ENCODE data around the gene RPL29. TPM values are rescaled to one million over a fixed set of nuclear protein-coding genes. Genes with fewer than 3 reads are reported as not detected.

The RPL29 gene
- total and polyA plus RNA-seq, 7 experiments from 2014 or later: 1,152 to 2,133 (median 1,556) TPM

- Histone ChIP-seq H3K4me3 (ENCODE audit: low read length) (no peak overlapping the region), H3K36me3 (ENCODE audit: control insufficient read depth in 2 of 3, insufficient read depth in 3 of 3, low read length in 3 of 3) (no peaks in the 10 kb centered on the region), H3K4me1 (ENCODE audit: control insufficient read depth in 2 of 2, insufficient read depth in 2 of 2, low read length in 2 of 2) (no peaks in the 10 kb centered on the region), H3K27me3 (ENCODE audit: control insufficient read depth in 2 of 2, insufficient read depth in 2 of 2, low read length in 2 of 2) (no peaks in the 10 kb centered on the region), H3K9me3 (ENCODE audit: control insufficient read depth in 2 of 3, low read length in 3 of 3) (no peaks in the 10 kb centered on the region), H3K27ac (ENCODE audit: low read depth, low read length) (no peak overlapping the region)
- H3K36me3 Mint-ChIP-seq: no peaks in the 10 kb centered on the region
- ChIA-PET CTCF (interaction anchor here (1.2 kb wide), 1 partner anchor 26 kb away, joined by 6 read pairs; the partner anchor contains the start of gene DUSP7), POLR2A (interaction anchor here (0.6 kb wide), 1 partner anchor 35 kb away, joined by 3 read pairs; no protein-coding TSS in a partner anchor)
- H3K27me3 Mint-ChIP-seq: peaks cover 0 to 5% (median 0%) of the 10 kb centered on the region in 5 donors
- DNase-seq: no peak
- peak overlapping the region in 1 of 9 donors; percentile 24 for H3K27ac Mint-ChIP-seq
- no peak overlapping the region for H3K4me3 Mint-ChIP-seq
- H3K9me3 Mint-ChIP-seq: peaks cover 0 to 1% (median 0%) of the 10 kb centered on the region in 11 donors
- ATAC-seq: no peak
- peaks cover 0 to 5% (median 0%) of the 10 kb centered on the region in 7 donors for H3K4me1 Mint-ChIP-seq
- intact Hi-C loops (cut with micrococcal nuclease): no loop called here
Measured at GRCh38 chr3:52030714-52031310, 35.1 kb upstream of the RPL29 start.

- H3K4me1 ChIP-seq (ENCODE audit: control insufficient read depth in 2 of 2, insufficient read depth in 2 of 2, low read length in 2 of 2): no peaks in the 10 kb centered on the region
- ATAC-seq (no peak), DNase-seq (no peak)
- H3K27me3 ChIP-seq (ENCODE audit: control insufficient read depth in 2 of 2, insufficient read depth in 2 of 2, low read length in 2 of 2): no peaks in the 10 kb centered on the region
- H3K27ac Mint-ChIP-seq: peak overlapping the region in 1 of 9 donors; percentile 25
- ChIA-PET CTCF (interaction anchor here (0.9 kb wide), 1 partner anchor 12 kb away, joined by 3 read pairs; no protein-coding TSS in a partner anchor), POLR2A (no interaction called here)
- H3K4me3 Mint-ChIP-seq: no peak overlapping the region
- peaks cover 0 to 1% (median 0%) of the 10 kb centered on the region in 11 donors for H3K9me3 Mint-ChIP-seq
- H3K9me3 ChIP-seq (ENCODE audit: control insufficient read depth in 2 of 3, low read length in 3 of 3): no peaks in the 10 kb centered on the region
- H3K27ac ChIP-seq (ENCODE audit: low read depth, low read length): no peak overlapping the region
- no peaks in the 10 kb centered on the region for H3K36me3 ChIP-seq (ENCODE audit: control insufficient read depth in 2 of 3, insufficient read depth in 3 of 3, low read length in 3 of 3)
- H3K27me3 Mint-ChIP-seq: peaks cover 0 to 5% (median 0%) of the 10 kb centered on the region in 5 donors
- H3K4me1 Mint-ChIP-seq: peaks cover 0 to 5% (median 0%) of the 10 kb centered on the region in 7 donors
- no peak overlapping the region for H3K4me3 ChIP-seq (ENCODE audit: low read length)
- no peaks in the 10 kb centered on the region for H3K36me3 Mint-ChIP-seq
- intact Hi-C loops (cut with micrococcal nuclease): no loop called here
Measured at GRCh38 chr3:52029535-52029934, 33.8 kb upstream of the RPL29 start.

- Mint-ChIP-seq H3K4me3 (no peak overlapping the region), H3K4me1 (peaks cover 0 to 2% (median 0%) of the 10 kb centered on the region in 7 donors), H3K27ac (no peak overlapping the region), H3K9me3 (peaks cover 0 to 1% (median 0%) of the 10 kb centered on the region in 11 donors), H3K36me3 (no peaks in the 10 kb centered on the region), H3K27me3 (peaks cover 0 to 5% (median 0%) of the 10 kb centered on the region in 5 donors)
- Histone ChIP-seq H3K4me3 (ENCODE audit: low read length) (no peak overlapping the region), H3K36me3 (ENCODE audit: control insufficient read depth in 2 of 3, insufficient read depth in 3 of 3, low read length in 3 of 3) (no peaks in the 10 kb centered on the region), H3K27me3 (ENCODE audit: control insufficient read depth in 2 of 2, insufficient read depth in 2 of 2, low read length in 2 of 2) (no peaks in the 10 kb centered on the region), H3K4me1 (ENCODE audit: control insufficient read depth in 2 of 2, insufficient read depth in 2 of 2, low read length in 2 of 2) (no peaks in the 10 kb centered on the region), H3K9me3 (ENCODE audit: control insufficient read depth in 2 of 3, low read length in 3 of 3) (no peaks in the 10 kb centered on the region), H3K27ac (ENCODE audit: low read depth, low read length) (no peak overlapping the region)
- DNase-seq (no peak), ATAC-seq (no peak)
- ChIA-PET POLR2A (no interaction called here), CTCF (interaction anchor here (0.9 kb wide), 1 partner anchor 11 kb away, joined by 3 read pairs; no protein-coding TSS in a partner anchor)
- intact Hi-C loops (cut with micrococcal nuclease): no loop called here
Measured at GRCh38 chr3:52029053-52029452, 33.4 kb upstream of the RPL29 start.

GRCh38 chr3:52028572-52028971 is 32.9 kb upstream of the RPL29 start:
- ChIA-PET CTCF (no interaction called here), POLR2A (no interaction called here)
- Histone ChIP-seq H3K27me3 (ENCODE audit: control insufficient read depth in 2 of 2, insufficient read depth in 2 of 2, low read length in 2 of 2) (no peaks in the 10 kb centered on the region), H3K4me1 (ENCODE audit: control insufficient read depth in 2 of 2, insufficient read depth in 2 of 2, low read length in 2 of 2) (no peaks in the 10 kb centered on the region), H3K9me3 (ENCODE audit: control insufficient read depth in 2 of 3, low read length in 3 of 3) (no peaks in the 10 kb centered on the region), H3K36me3 (ENCODE audit: control insufficient read depth in 2 of 3, insufficient read depth in 3 of 3, low read length in 3 of 3) (no peaks in the 10 kb centered on the region), H3K27ac (ENCODE audit: low read depth, low read length) (no peak overlapping the region), H3K4me3 (ENCODE audit: low read length) (no peak overlapping the region)
- DNase-seq (no peak), ATAC-seq (no peak)
- Mint-ChIP-seq H3K36me3 (no peaks in the 10 kb centered on the region), H3K4me3 (no peak overlapping the region), H3K27me3 (peaks cover 0 to 5% (median 0%) of the 10 kb centered on the region in 5 donors), H3K9me3 (peaks cover 0 to 1% (median 0%) of the 10 kb centered on the region in 11 donors), H3K27ac (no peak overlapping the region), H3K4me1 (no peaks in the 10 kb centered on the region)
- intact Hi-C loops (cut with micrococcal nuclease): no loop called here

- intact Hi-C loops (cut with micrococcal nuclease): no loop called here
- Mint-ChIP-seq H3K9me3 (peaks cover 0 to 1% (median 0%) of the 10 kb centered on the region in 11 donors), H3K4me3 (no peak overlapping the region), H3K36me3 (no peaks in the 10 kb centered on the region), H3K4me1 (peaks cover 0 to 6% (median 0%) of the 10 kb centered on the region in 7 donors), H3K27me3 (peaks cover 0 to 5% (median 0%) of the 10 kb centered on the region in 5 donors), H3K27ac (peak overlapping the region in 5 of 9 donors; percentile 12 to 78 (median 20))
- ATAC-seq (no peak), DNase-seq (no peak)
- no peak overlapping the region for H3K27ac ChIP-seq (ENCODE audit: low read depth, low read length)
- ChIA-PET POLR2A (no interaction called here), CTCF (no interaction called here)
- H3K4me3 ChIP-seq (ENCODE audit: low read length): no peak overlapping the region
- H3K36me3 ChIP-seq (ENCODE audit: control insufficient read depth in 2 of 3, insufficient read depth in 3 of 3, low read length in 3 of 3): no peaks in the 10 kb centered on the region
- no peaks in the 10 kb centered on the region for H3K4me1 ChIP-seq (ENCODE audit: control insufficient read depth in 2 of 2, insufficient read depth in 2 of 2, low read length in 2 of 2)
- no peaks in the 10 kb centered on the region for H3K9me3 ChIP-seq (ENCODE audit: control insufficient read depth in 2 of 3, low read length in 3 of 3)
- H3K27me3 ChIP-seq (ENCODE audit: control insufficient read depth in 2 of 2, insufficient read depth in 2 of 2, low read length in 2 of 2): no peaks in the 10 kb centered on the region
Measured at GRCh38 chr3:52026041-52026440, 30.3 kb upstream of the RPL29 start.

- H3K36me3 Mint-ChIP-seq: no peaks in the 10 kb centered on the region
- Histone ChIP-seq H3K27me3 (ENCODE audit: control insufficient read depth in 2 of 2, insufficient read depth in 2 of 2, low read length in 2 of 2) (no peaks in the 10 kb centered on the region), H3K9me3 (ENCODE audit: control insufficient read depth in 2 of 3, low read length in 3 of 3) (no peaks in the 10 kb centered on the region), H3K36me3 (ENCODE audit: control insufficient read depth in 2 of 3, insufficient read depth in 3 of 3, low read length in 3 of 3) (no peaks in the 10 kb centered on the region), H3K4me3 (ENCODE audit: low read length) (no peak overlapping the region), H3K4me1 (ENCODE audit: control insufficient read depth in 2 of 2, insufficient read depth in 2 of 2, low read length in 2 of 2) (no peaks in the 10 kb centered on the region), H3K27ac (ENCODE audit: low read depth, low read length) (no peak overlapping the region)
- H3K27ac Mint-ChIP-seq: peak overlapping the region in 1 of 9 donors; percentile 29
- no peak overlapping the region for H3K4me3 Mint-ChIP-seq
- peaks cover 0 to 5% (median 0%) of the 10 kb centered on the region in 5 donors for H3K27me3 Mint-ChIP-seq
- no peak for DNase-seq
- CTCF ChIA-PET: no interaction called here
- peaks cover 0 to 6% (median 0%) of the 10 kb centered on the region in 7 donors for H3K4me1 Mint-ChIP-seq
- peaks cover 0 to 1% (median 0%) of the 10 kb centered on the region in 11 donors for H3K9me3 Mint-ChIP-seq
- intact Hi-C loops (cut with micrococcal nuclease): no loop called here
- POLR2A ChIA-PET: no interaction called here
- ATAC-seq: no peak
Measured at GRCh38 chr3:52025453-52025852, 29.8 kb upstream of the RPL29 start.

All from naive thymus-derived CD4-positive, alpha-beta T cell (primary cell).